Measurements from ENCODE around the gene ACOT6.
"Not testable (repeated sequence)": the region's sequence is repeated elsewhere in the genome, so short reads cannot be mapped to it uniquely, and the experiment has no call there.

ACOT6 gene, protein sequence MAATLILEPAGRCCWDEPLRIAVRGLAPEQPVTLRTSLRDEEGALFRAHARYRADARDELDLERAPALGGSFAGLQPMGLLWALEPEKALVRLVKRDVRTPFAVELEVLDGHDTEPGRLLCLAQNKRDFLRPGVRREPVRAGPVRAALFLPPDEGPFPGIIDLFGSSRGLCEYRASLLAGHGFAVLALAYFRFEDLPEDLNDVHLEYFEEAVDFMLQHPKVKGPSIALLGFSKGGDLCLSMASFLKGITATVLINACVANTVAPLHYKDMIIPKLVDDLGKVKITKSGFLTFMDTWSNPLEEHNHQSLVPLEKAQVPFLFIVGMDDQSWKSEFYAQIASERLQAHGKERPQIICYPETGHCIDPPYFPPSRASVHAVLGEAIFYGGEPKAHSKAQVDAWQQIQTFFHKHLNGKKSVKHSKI

DNA sequence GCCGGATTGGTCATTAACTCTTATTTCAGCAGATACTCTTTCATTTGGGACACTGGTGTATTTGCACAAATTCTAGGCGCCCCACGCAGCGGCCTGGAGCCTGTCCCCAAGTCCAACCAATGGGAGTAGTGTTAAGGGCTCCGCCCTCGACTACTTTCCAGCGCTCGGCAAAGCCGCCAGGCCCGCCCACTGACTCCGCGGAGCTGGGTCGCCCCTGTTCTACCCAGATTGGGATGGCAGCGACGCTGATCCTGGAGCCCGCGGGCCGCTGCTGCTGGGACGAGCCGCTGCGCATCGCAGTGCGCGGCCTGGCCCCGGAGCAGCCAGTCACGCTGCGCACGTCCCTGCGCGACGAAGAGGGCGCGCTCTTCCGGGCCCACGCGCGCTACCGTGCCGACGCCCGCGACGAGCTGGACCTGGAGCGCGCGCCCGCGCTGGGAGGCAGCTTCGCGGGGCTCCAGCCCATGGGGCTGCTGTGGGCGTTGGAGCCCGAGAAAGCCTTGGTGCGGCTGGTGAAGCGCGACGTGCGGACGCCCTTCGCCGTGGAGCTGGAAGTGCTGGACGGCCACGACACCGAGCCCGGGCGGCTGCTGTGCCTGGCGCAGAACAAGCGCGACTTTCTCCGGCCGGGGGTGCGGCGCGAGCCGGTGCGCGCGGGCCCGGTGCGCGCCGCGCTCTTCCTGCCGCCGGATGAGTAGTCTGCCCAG, at the start of gene ACOT6:
TSS of gene ACOT6 (plus strand) at position 179 of the 707 bp plus-strand sequence. CDS start at position 234, 55 bp downstream.
- no peak within 1 kb of the TSS for H3K27ac ChIP-seq
- TF ChIP-seq ZFX (IDR thresholded peaks at IDR 0.05), result no peak
- TF ChIP-seq, protein P1, sequence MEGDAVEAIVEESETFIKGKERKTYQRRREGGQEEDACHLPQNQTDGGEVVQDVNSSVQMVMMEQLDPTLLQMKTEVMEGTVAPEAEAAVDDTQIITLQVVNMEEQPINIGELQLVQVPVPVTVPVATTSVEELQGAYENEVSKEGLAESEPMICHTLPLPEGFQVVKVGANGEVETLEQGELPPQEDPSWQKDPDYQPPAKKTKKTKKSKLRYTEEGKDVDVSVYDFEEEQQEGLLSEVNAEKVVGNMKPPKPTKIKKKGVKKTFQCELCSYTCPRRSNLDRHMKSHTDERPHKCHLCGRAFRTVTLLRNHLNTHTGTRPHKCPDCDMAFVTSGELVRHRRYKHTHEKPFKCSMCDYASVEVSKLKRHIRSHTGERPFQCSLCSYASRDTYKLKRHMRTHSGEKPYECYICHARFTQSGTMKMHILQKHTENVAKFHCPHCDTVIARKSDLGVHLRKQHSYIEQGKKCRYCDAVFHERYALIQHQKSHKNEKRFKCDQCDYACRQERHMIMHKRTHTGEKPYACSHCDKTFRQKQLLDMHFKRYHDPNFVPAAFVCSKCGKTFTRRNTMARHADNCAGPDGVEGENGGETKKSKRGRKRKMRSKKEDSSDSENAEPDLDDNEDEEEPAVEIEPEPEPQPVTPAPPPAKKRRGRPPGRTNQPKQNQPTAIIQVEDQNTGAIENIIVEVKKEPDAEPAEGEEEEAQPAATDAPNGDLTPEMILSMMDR (conservative IDR thresholded peaks at IDR 0.05), result no peak

DNA sequence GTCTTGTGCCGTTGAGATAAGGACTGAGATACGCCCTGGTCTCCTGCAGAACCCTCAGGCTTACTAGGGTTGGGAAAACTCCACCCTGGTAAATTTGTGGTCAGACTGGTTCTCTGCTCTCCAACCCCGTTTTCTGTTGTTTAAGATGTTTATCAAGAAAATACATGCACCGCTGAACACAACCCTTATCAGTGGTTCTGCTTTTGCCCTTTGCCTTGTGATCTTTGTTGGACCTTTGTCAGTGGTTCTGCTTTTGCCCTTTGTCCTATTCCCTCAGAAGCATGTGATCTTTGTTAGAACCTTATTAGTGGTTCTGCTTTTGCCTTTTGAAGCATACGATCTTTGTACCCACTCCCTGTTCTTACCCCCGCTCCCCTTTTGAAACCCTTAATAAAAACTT, 49.6 kb upstream of the ACOT6 start:
- H3K27ac ChIP-seq, result not testable (repeated sequence)

DNA sequence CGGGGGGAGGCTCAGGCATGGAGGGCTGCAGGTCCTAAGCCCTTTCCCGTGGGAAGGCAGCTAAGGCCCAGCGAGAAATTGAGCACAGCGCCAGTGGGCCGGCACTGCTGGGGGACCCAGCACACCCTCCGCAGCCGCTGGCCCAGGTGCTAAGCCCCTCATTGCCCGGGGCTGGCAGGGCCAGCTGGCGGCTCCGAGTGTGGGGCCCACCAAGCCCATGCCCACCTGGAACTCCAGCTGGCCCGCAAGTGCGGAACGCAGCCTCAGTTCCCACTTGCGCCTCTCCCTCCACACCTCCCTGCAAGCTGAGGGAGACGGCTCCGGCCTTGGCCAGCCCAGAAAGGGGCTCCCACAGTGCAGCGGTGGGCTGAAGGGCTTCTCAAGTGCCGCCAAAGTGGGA, 45.9 kb upstream of the ACOT6 start:
- not testable (repeated sequence) for H3K27ac ChIP-seq

DNA sequence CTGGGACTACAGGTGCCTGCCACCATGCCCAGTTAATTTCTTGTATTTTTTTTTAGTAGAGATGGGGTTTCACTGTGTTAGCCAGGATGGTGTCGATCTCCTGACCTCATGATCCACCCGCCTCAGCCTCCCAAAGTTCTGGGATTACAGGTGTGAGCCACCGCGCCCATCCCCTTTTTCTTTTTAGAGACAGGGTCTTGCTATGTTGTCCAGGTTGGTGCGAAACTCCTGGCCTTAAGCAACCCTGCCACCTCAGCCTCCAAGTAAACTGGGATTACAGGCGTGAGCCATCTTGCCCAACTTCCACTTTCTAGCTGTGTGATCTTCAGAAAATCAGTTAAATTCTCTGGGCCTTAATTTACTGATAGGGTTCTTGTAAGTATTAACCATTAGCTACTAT, 45.4 kb upstream of the ACOT6 start:
- H3K27ac ChIP-seq, result not testable (repeated sequence)

DNA sequence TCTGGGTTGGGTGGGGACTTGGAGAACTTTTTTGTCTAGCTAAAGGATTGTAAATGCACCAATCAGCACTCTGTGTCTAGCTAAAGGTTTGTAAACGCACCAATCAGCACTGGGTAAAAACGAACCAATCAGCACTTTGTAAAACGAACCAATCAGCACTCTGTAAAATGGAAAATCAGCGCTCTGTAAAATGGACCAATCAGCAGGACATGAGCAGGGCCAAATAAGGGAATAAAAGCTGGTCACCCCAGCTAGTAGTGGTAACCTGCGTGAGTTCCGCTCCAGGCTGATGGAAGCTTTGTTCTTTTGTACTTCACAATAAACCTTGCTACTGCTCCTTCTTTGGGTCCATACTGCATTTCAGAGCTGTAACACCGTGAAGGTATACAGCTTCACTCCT, 45.0 kb upstream of the ACOT6 start:
- H3K27ac ChIP-seq, result no peak overlapping the region
- TF ChIP-seq ZFX (IDR thresholded peaks at IDR 0.05), result no peak
- TF ChIP-seq, protein P1 (conservative IDR thresholded peaks at IDR 0.05), result no peak

DNA sequence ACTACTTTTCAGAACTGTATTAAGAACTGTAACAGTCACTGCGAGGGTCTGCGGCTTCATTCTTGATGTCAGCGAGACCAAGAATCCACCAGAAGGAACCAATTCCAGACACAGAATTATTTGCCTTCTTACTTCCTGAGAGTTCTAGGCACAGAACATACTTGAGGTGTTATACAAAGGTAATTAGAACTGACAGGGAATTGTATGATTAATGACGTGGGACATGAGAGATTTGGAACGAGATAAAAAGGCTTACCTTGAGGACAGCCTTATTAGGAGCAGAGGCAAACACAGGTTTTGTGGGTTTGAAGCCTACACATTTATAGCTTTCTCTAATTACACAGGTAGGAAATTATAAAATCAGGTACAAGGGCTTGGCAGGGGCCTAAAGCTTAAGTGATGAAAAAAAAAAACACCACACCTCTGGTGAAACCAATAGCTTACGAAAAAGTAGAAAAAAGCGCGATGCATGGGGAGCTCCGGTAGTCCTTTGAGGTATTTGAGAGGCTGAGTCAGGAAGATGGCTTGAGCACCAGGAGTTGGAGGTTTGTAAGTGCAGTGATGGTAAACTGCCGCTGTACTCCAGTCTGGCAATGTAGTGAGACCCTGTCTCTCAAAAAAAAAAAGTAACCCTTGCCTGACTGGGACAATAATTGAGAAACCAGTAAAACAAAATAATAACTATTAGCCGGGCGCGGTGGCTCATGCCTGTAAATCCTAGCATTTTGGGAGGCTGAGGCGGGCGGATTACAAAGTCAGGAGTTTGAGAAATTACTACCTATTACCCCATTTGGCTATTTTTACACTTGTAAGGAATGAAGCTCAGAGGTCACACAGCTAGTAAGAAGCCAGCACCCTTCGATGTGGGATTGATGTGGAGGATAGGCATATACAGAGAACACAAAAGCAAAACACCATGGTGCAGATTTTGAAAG, 44.1 kb upstream of the ACOT6 start:
- TF ChIP-seq, protein P1 (conservative IDR thresholded peaks at IDR 0.05), result no peak
- no peak for TF ChIP-seq ZFX (IDR thresholded peaks at IDR 0.05)
- peak overlapping the region; percentile 88 for H3K27ac ChIP-seq

DNA sequence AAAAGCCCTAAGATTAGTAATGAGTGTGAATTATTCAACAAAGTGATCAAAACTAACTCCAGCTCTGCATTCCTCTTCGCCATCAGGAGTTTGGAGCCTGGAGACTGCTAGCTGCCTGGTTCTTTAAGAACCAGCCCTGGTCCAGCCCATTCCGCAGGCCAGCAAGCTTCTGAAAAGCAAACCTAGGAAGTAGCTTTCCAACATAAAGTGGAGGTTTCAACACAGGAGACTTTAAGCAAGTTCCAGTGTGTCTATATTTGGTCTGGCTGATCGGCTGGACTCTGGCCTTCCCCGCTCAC, 43.5 kb upstream of the ACOT6 start:
- peak overlapping the region; percentile 88 for H3K27ac ChIP-seq

DNA sequence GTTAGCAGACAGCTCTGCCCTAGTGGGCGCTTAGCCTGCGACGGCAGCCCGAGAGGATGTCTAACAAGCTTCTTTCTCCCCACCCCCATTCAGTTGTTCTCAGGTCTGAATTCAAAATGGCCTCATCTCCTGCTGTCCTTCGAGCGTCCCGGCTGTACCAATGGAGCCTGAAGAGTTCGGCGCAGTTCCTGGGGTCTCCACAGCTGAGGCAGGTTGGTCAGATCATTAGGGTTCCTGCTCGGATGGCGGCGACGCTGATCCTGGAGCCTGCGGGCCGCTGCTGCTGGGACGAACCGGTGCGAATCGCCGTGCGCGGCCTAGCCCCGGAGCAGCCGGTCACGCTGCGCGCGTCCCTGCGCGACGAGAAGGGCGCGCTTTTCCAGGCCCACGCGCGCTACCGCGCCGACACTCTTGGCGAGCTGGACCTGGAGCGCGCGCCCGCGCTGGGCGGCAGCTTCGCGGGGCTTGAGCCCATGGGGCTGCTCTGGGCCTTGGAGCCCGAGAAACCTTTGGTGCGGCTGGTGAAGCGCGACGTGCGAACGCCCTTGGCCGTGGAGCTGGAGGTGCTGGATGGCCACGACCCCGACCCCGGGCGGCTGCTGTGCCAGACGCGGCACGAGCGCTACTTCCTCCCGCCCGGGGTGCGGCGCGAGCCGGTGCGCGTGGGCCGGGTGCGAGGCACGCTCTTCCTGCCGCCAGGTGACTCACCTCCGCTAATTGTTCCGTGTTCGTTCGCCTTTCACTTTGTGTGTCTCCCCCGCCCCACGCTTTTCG, 42.9 kb upstream of the ACOT6 start, which contains the start of gene ACOT2:
TSS of gene ACOT2 (plus strand) at position 29 of the 774 bp plus-strand sequence. CDS start at position 57, 28 bp downstream.
- TF ChIP-seq ZFX (IDR thresholded peaks at IDR 0.05), result peak; percentile 95

DNA sequence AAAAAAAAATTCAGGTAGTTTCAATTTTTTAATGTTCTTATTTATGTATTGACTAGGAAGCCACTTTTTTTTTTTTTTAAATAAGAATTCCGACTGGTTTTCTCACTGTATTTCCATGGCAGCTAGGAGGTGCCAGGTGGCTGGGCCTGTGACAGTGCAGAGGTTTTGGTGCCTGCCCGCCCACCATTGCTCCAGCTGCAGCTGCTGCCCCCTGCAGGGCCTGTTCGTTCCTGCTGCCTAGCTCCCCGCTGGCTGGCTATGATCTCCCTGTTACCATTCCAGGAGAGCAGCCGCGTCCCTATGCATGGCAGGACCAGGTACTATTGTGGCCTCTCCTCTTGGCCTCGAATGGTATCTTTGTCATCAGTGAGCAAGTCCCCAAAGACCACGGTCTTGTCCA, 41.4 kb upstream of the ACOT6 start:
- H3K27ac ChIP-seq, result not testable (repeated sequence)
- TF ChIP-seq, protein P1 (conservative IDR thresholded peaks at IDR 0.05), result peak; percentile 68

More for the DNA sequence above, 42.9 kb upstream of the ACOT6 start, which contains the start of gene ACOT2:
- peak within 1 kb of the TSS; percentile 88 for H3K27ac ChIP-seq

DNA sequence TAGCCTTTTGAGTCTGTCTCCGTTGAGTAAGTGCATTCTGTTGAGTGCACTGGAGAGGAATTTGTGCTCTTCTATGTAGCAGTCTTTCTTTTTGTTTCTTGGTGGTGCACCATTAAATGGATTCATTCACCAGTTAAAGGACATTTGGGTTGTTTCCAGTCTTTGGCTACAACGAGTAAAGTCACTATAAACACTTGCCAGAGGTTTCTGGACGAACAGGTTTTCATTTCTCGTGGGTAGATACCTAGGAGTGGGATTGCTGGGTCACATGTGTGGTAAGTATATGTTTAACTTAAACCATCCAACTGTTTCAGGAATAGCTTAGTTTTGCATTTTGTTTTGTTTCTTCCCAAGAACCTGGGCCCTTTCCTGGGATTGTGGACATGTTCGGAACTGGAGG, 39.3 kb upstream of the ACOT6 start:
- not testable (repeated sequence) for H3K27ac ChIP-seq

DNA sequence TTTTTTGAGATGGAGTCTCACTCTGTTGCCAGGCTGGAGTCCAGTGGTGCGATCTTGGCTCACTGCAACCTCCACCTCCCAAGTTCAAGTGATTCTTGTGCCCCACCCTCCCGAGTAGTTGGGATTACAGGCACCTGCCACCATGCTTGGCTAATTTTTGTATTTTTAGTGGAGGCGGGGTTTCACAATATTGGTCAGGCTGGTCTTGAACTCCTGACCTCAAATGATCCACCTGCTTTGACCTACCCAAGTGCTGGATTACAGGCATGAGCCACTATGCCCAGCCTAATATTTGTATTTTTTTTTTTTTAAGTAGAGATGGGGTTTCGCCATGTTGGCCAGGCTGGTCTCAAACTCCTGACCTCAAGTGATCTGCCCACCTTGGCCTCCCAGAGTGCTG, 38.6 kb upstream of the ACOT6 start:
- H3K27ac ChIP-seq, result not testable (repeated sequence)

DNA sequence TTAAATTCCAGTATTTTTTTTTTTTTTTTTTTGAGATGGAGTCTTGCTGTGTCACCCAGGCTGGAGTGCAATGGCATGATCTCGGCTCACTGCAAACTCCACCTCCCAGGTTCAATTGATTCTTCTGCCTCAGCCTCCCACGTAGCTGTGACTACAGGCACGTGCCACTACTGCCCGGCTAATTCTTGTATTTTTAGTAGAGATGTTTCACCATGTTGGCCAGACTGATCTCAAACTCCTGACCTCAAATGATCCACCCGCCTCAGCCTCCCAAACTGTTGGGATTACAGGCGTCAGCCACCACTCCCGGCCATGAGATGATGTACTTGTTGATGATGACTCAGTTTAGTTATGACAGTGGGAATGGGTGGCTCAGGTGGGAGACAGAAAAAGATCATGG, 38.1 kb upstream of the ACOT6 start:
- not testable (repeated sequence) for H3K27ac ChIP-seq

Data from C4-2B (cell line).